Measurements from ENCODE around the gene RNU1-3.
"Not testable (repeated sequence)": the region's sequence is repeated elsewhere in the genome, so short reads cannot be mapped to it uniquely, and the experiment has no call there.

GRCh38 chr1:16692283-16692682, 25.5 kb upstream of the RNU1-3 start:
- TF ChIP-seq EZH2 (IDR thresholded peaks at IDR 0.05; ENCODE audit: low read length, missing control alignments); CTCF (conservative IDR thresholded peaks at IDR 0.05 in 1 of 2, IDR thresholded peaks at IDR 0.05 in 1 of 2; ENCODE audit: low read depth in 1 of 2, low read length in 2 of 2): not testable (repeated sequence)
